ENCODE measurements around the gene SHC4.
A peak's percentile ranks its signal among the peaks of the same experiment; 100 is the strongest.
"Not testable (repeated sequence)": the region's sequence is repeated elsewhere in the genome, so short reads cannot be mapped to it uniquely, and the experiment has no call there.

SHC4 gene

GRCh38 chr15:48859426-48859825, 104.3 kb downstream of the SHC4 start:
- no peak overlapping the region for H3K4me3 ChIP-seq (replicated peaks in 1 of 2; ENCODE audit: low read depth in 2 of 2, low read length in 2 of 2)
- TF ChIP-seq, protein P1, sequence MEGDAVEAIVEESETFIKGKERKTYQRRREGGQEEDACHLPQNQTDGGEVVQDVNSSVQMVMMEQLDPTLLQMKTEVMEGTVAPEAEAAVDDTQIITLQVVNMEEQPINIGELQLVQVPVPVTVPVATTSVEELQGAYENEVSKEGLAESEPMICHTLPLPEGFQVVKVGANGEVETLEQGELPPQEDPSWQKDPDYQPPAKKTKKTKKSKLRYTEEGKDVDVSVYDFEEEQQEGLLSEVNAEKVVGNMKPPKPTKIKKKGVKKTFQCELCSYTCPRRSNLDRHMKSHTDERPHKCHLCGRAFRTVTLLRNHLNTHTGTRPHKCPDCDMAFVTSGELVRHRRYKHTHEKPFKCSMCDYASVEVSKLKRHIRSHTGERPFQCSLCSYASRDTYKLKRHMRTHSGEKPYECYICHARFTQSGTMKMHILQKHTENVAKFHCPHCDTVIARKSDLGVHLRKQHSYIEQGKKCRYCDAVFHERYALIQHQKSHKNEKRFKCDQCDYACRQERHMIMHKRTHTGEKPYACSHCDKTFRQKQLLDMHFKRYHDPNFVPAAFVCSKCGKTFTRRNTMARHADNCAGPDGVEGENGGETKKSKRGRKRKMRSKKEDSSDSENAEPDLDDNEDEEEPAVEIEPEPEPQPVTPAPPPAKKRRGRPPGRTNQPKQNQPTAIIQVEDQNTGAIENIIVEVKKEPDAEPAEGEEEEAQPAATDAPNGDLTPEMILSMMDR (IDR thresholded peaks at IDR 0.05; ENCODE audit: low read depth, low read length), result no peak
- peak in 1 of 2 donors; percentile 51 for DNase-seq (ENCODE audit: low read depth in 2 of 2)

DNA sequence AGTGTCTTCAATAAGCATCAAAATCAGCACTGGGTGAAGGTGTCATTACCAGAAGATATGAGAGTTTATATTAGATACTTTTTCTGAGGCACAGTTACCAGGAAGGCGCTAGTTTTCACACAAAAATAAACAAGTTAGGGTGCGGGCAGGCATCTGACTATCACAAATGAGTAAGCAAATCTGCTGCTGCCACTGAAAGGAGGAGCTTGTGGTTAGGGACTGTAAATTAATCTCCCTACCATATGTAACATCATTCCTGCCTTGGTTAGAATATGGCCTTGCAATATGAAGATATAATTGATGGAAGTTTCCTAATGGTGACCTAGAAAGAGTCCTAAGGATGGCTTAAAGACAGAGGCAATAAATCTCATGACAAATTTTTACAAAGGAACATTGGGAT, 105.3 kb downstream of the SHC4 start:
- no peak overlapping the region for H3K4me3 ChIP-seq (replicated peaks in 1 of 2; ENCODE audit: low read depth in 2 of 2, low read length in 2 of 2)
- peak; percentile 47 to 53 for DNase-seq (ENCODE audit: low read depth in 2 of 2)
- TF ChIP-seq, protein P1 (IDR thresholded peaks at IDR 0.05; ENCODE audit: low read depth, low read length), result no peak

GRCh38 chr15:48856942-48857341, 106.8 kb downstream of the SHC4 start:
- TF ChIP-seq, protein P1 (IDR thresholded peaks at IDR 0.05; ENCODE audit: low read depth, low read length), result no peak
- peak in 1 of 2 donors; percentile 39 for DNase-seq (ENCODE audit: low read depth in 2 of 2)
- no peak overlapping the region for H3K4me3 ChIP-seq (replicated peaks in 1 of 2; ENCODE audit: low read depth in 2 of 2, low read length in 2 of 2)

- DNase-seq (ENCODE audit: low read depth in 2 of 2), result peak; percentile 70 to 81
- H3K4me3 ChIP-seq (replicated peaks in 1 of 2; ENCODE audit: low read depth in 2 of 2, low read length in 2 of 2), result no peak overlapping the region
- TF ChIP-seq, protein P1 (IDR thresholded peaks at IDR 0.05; ENCODE audit: low read depth, low read length), result peak; percentile 66
Measured at GRCh38 chr15:48855501-48856440, 107.9 kb downstream of the SHC4 start.

DNA sequence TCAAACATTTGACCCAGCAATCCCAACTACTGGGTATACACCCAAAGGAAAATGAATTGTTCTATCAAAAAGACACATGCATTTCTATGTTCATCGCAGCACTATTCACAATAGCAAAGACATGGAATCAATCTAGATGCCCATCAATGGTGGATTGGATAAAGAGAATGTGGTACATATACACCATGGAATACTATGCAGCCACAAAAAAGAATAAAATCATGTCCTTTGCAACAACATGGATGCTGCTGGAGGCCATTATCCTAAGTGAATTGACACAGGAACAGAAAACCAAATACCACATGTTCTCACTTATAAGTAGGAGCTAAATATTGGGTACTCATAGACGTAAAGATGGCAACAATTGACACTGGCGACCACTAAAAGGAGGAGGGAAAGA, 109.3 kb downstream of the SHC4 start:
- not testable (repeated sequence) for DNase-seq (ENCODE audit: low read depth in 2 of 2); H3K4me3 ChIP-seq (replicated peaks in 1 of 2; ENCODE audit: low read depth in 2 of 2, low read length in 2 of 2)

DNA sequence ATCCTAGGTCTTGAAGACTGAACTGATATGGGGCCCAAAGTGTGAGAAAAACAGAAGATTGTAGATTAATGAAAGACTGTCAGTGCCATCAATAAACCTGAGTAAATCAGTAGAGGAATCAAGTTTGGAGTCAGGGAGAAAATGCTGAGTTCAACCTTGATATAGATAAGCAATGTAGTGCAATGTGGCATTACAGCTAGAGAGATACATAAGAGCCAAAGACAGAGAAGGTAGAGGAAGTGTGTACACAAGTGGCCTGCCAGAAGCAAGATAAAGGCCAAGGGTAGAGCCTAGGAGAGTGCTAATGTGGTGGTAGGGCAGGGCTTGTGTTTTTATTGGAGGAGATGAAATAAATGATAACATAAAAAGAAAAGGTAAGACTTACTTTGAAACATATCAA, 111.8 kb downstream of the SHC4 start:
- TF ChIP-seq, protein P1 (IDR thresholded peaks at IDR 0.05; ENCODE audit: low read depth, low read length), result no peak
- no peak overlapping the region for H3K4me3 ChIP-seq (replicated peaks in 1 of 2; ENCODE audit: low read depth in 2 of 2, low read length in 2 of 2)
- DNase-seq (ENCODE audit: low read depth in 2 of 2), result no peak

DNA sequence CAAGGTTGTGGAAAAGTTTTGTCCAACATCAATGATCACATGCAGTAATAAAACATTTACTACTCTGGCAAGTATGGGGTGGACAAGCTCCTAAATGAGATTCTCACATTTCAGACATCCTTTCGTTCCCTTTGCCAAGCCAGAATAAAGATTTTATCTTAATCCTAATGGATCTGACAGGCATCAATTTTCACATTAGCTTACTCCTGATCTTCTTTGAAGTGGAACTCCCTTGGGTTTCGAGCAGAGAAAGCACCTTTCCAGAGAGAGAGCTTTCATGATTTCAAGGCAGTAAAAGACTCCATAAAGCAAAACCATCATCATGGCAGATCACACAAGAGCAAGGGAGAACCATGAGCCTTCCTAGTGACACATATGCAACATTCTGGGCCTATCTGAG, 113.1 kb downstream of the SHC4 start:
- TF ChIP-seq, protein P1 (IDR thresholded peaks at IDR 0.05; ENCODE audit: low read depth, low read length), result no peak
- no peak overlapping the region for H3K4me3 ChIP-seq (replicated peaks in 1 of 2; ENCODE audit: low read depth in 2 of 2, low read length in 2 of 2)
- no peak for DNase-seq (ENCODE audit: low read depth in 2 of 2)

Data from cardiac fibroblast (primary cell).